OCI-LY1 (cell line): Measurements from ENCODE around the gene ATG7.

Experiments
- H2AFZ ChIP-seq: fragments of 200-600 bp; sonication (generic), shearing (Covaris generic); 2 replicates; pipeline ENCODE4 v1.6.0; 2014; ENCODE audit warnings: antibody characterized with exemption, mild to moderate bottlenecking, low read length
- H3F3A ChIP-seq: fragments of 200-600 bp; sonication (generic), shearing (Covaris generic); 2 replicates; pipeline ENCODE4 v1.6.0; 2014; ENCODE audit warnings: mild to moderate bottlenecking, antibody characterized with exemption, low read length, moderate library complexity; ENCODE audit not compliant: insufficient read depth
- H3K27ac ChIP-seq: fragments of 200-600 bp; sonication (generic); 2 replicates; pipeline ENCODE4 v1.5.1; 2014; ENCODE audit warnings: low read length, mixed run types, mild to moderate bottlenecking, low read depth; ENCODE audit not compliant: poor library complexity, severe bottlenecking
- H3K27me3 ChIP-seq: fragments of 200-600 bp; sonication (generic); 2 replicates; pipeline ENCODE4 v1.6.0; 2014; ENCODE audit warnings: antibody characterized with exemption, mild to moderate bottlenecking, low read length, moderate library complexity; ENCODE audit not compliant: insufficient read depth
- H3K36me3 ChIP-seq: fragments of 200-600 bp; sonication (generic); 2 replicates; pipeline ENCODE4 v1.6.1; 2014; ENCODE audit warnings: mild to moderate bottlenecking, antibody characterized with exemption, low read length, moderate library complexity, mixed read lengths; ENCODE audit not compliant: insufficient read depth
- H3K4me1 ChIP-seq: fragments of 200-600 bp; sonication (generic); 2 replicates; pipeline ENCODE4 v1.5.1; 2014; ENCODE audit warnings: mild to moderate bottlenecking, low read length, moderate library complexity; ENCODE audit not compliant: insufficient read depth, severe bottlenecking
- H3K4me2 ChIP-seq: fragments of 200-600 bp; sonication (generic), shearing (Covaris generic); 2 replicates; pipeline ENCODE4 v1.6.1; 2014; ENCODE audit warnings: low read length
- H3K4me3 ChIP-seq: fragments of 200-600 bp; sonication (generic); 2 replicates; pipeline ENCODE4 v1.5.1; 2014; ENCODE audit warnings: low read length, low read depth, mild to moderate bottlenecking, mixed read lengths; ENCODE audit not compliant: poor library complexity, severe bottlenecking
- H3K79me2 ChIP-seq: fragments of 200-600 bp; shearing (Covaris generic); 2 replicates; pipeline ENCODE4 v1.6.1; 2016; ENCODE audit warnings: mixed run types, low read length, mixed read lengths; ENCODE audit not compliant: insufficient read depth
- H3K9ac ChIP-seq: fragments of 200-600 bp; sonication (generic), shearing (Covaris generic); 2 replicates; pipeline ENCODE4 v1.6.1; 2014; ENCODE audit warnings: mild to moderate bottlenecking, low read length, mixed read lengths
- H3K9me2 ChIP-seq: fragments of 200-600 bp; sonication (generic), shearing (Covaris generic); 2 replicates; pipeline ENCODE4 v1.6.1; 2014; ENCODE audit warnings: low read depth, mild to moderate bottlenecking, low read length, mixed read lengths
- H3K9me3 ChIP-seq: fragments of 200-600 bp; shearing (Covaris generic); 2 replicates; pipeline ENCODE4 v1.6.1; 2014; ENCODE audit warnings: low read length, mixed read lengths
- H4K20me1 ChIP-seq: fragments of 200-600 bp; sonication (generic), shearing (Covaris generic); 2 replicates; pipeline ENCODE4 v1.6.0; 2016; ENCODE audit warnings: mild to moderate bottlenecking, low read length; ENCODE audit not compliant: insufficient read depth
- EZH2 ChIP-seq: fragments of 200-600 bp; sonication (generic), shearing (Covaris generic); IDR thresholded peaks from 2 replicates; pipeline ENCODE4 v1.8.0; 2017; ENCODE audit warnings: borderline replicate concordance, mixed run types, mild to moderate bottlenecking, antibody characterized with exemption, low read length, moderate library complexity, mixed read lengths
- TF ChIP-seq, protein P1 (sequence below): fragments of 200-600 bp; sonication (generic), shearing (Covaris generic); IDR thresholded peaks from 2 replicates; pipeline ENCODE4 v1.5.1; 2017; ENCODE audit warnings: mild to moderate bottlenecking, antibody characterized with exemption, low read length, moderate library complexity, mixed read lengths

ATG7 gene

DNA sequence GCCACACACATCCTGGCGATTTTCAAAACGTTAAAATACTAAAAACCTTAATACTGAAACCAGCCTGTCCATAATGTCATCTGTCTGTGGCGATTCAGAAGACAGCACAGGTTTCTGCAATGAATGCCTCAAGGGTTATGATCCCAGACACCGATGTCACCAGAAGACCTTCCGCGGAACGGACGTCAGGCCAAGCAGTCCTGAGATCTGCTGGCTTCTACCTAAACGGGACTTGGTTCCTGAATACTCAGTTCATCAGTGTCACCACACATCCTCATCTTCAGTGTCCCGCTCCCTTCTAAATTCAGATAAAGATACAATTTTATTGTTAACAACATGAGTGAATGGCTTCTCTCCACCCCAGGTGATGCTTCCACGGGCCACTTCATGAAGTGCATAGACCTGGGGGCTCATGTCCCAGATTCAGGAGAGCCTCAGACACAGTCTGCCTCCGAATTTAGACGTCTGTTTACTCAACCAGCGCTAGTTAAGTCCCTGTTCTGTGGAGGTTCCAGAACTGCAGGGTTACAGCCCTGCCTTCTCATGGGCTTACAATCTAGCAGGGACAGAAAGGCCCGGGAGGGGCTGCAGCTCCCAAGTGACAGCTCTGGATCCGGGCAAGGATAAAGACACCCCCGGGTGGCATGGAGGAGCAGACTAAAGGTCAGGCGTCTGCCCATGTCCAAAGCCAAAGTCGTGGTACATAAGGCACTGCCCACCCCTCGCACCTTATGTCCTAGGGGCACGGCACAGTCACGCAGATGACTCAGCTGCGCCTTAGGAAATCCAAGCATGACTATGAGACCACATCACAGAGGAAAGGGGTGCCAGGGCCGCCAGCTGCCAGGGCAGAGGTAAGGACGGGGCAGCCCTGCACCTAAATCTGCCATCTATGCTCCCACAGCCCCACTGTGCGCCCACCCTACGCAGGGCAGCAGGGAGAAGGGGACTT, 295.6 kb downstream of the ATG7 start:
- Histone ChIP-seq H4K20me1 (no peaks in the 10 kb centered on the region), H3K9me3 (no peaks in the 10 kb centered on the region), H3K79me2 (no peaks in the 10 kb centered on the region; the same call in 1 of the 2 replicates), H3K27me3 (no peaks in the 10 kb centered on the region), H3K4me1 (no peaks in the 10 kb centered on the region), H3K4me2 (no peak overlapping the region), H3K36me3 (peaks cover 68% of the 10 kb centered on the region), H3K9ac (no peak overlapping the region), H3F3A (no peaks in the 10 kb centered on the region), H3K27ac (no peak overlapping the region), H3K4me3 (no peak overlapping the region), H2AFZ (no peak overlapping the region), H3K9me2 (no peaks in the 10 kb centered on the region)
- no peak for TF ChIP-seq EZH2
- TF ChIP-seq, protein P1, sequence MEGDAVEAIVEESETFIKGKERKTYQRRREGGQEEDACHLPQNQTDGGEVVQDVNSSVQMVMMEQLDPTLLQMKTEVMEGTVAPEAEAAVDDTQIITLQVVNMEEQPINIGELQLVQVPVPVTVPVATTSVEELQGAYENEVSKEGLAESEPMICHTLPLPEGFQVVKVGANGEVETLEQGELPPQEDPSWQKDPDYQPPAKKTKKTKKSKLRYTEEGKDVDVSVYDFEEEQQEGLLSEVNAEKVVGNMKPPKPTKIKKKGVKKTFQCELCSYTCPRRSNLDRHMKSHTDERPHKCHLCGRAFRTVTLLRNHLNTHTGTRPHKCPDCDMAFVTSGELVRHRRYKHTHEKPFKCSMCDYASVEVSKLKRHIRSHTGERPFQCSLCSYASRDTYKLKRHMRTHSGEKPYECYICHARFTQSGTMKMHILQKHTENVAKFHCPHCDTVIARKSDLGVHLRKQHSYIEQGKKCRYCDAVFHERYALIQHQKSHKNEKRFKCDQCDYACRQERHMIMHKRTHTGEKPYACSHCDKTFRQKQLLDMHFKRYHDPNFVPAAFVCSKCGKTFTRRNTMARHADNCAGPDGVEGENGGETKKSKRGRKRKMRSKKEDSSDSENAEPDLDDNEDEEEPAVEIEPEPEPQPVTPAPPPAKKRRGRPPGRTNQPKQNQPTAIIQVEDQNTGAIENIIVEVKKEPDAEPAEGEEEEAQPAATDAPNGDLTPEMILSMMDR: no peak

DNA sequence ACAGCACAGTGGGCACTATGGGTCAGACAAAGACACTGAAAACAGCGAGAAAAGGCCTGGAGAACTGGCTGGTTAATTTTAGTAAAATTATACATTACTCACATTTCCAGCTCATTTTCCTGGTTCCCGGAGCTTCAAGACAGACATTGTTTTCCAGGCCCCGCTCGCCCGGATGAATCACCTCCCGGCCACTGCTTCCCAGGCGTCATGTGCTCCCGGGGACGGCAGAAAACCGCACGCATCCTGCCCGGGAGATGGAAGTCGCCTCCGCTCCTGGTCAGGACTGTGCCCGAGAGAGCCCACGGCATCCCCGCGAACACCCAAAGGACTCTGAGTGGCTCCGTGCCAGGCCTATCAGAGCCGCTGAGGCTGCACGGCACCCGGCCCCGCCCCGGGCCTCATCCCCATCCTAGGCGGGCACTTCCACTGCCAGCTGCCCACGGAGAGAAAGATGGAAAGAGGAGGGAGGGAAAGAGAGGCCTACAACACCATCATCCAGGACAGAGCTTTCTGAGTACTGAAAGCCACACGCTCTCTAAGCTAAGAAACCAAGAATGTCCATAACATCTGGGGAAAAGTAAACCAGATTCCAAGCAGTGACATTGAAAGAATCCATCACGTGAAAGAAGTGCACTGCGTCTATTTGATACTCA, 296.4 kb downstream of the ATG7 start:
- H3K79me2 ChIP-seq: no peaks in the 10 kb centered on the region; the same call in 1 of the 2 replicates
- peaks cover 65% of the 10 kb centered on the region; the same call in 1 of the 2 replicates for H3K36me3 ChIP-seq
- no peaks in the 10 kb centered on the region for H3K27me3 ChIP-seq
- H3K4me3 ChIP-seq: no peak overlapping the region
- no peak overlapping the region for H3K4me2 ChIP-seq
- no peaks in the 10 kb centered on the region for H3K4me1 ChIP-seq
- no peak overlapping the region for H2AFZ ChIP-seq
- H3F3A ChIP-seq: no peaks in the 10 kb centered on the region
- no peaks in the 10 kb centered on the region for H4K20me1 ChIP-seq
- TF ChIP-seq, protein P1: no peak
- no peak for TF ChIP-seq EZH2
- H3K9me3 ChIP-seq: no peaks in the 10 kb centered on the region
- no peaks in the 10 kb centered on the region for H3K9me2 ChIP-seq
- H3K9ac ChIP-seq: no peak overlapping the region
- H3K27ac ChIP-seq: no peak overlapping the region

DNA sequence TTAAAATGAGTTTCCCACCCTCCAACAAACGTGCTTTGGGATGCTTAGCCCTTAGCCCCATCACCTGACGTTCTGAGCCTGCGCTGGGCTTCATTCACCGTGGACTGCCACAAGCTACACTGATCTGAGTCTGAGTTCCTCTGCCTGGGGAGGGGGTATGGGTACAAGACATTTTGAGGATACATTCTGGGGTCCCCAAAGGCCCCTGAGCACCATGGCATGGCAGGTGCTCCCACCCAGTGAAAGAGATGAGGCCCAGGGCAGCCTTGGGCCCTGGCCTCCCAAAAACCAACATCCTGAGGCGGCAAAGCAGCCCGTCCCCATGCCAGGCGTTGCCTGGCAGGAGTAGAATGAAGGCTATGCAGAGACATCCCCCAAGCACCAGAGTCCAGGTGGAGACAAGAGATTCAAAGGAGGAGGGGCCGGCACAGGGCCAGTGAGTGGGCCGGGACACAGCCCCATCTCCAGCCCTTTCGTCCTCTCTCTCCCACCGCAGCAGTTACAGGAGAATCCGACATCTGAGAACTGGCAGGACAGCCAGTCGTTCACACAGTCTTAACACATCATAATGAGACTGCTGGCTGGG, 297.1 kb downstream of the ATG7 start:
- H3K4me3 ChIP-seq: no peak overlapping the region
- H4K20me1 ChIP-seq: no peaks in the 10 kb centered on the region
- TF ChIP-seq EZH2: no peak
- TF ChIP-seq, protein P1: no peak
- H3K9ac ChIP-seq: no peak overlapping the region
- H3K27ac ChIP-seq: no peak overlapping the region
- H2AFZ ChIP-seq: no peak overlapping the region
- no peaks in the 10 kb centered on the region for H3F3A ChIP-seq
- no peaks in the 10 kb centered on the region; the same call in 1 of the 2 replicates for H3K79me2 ChIP-seq
- H3K27me3 ChIP-seq: no peaks in the 10 kb centered on the region
- H3K36me3 ChIP-seq: peaks cover 65% of the 10 kb centered on the region; the same call in 1 of the 2 replicates
- no peaks in the 10 kb centered on the region for H3K4me1 ChIP-seq
- H3K4me2 ChIP-seq: no peak overlapping the region
- H3K9me3 ChIP-seq: no peaks in the 10 kb centered on the region
- H3K9me2 ChIP-seq: no peaks in the 10 kb centered on the region
